Prostate gland (tissue), 2 donors: ENCODE results near the gene TSLP. TPM values are rescaled to one million over a fixed set of nuclear protein-coding genes. Genes with fewer than 3 reads are reported as not detected.

Experiments
- DNase-seq: peaks from one replicate; pipeline ENCODE4 v3.0.0-alpha.2; 2019; ENCODE audit warnings: low spot score
- H3K27ac ChIP-seq, 2 donors: fragments of 200-600 bp; sonication (generic); 2 replicates each; pipeline ENCODE4 v1.5.1; 2017 to 2019
- H3K27me3 ChIP-seq: fragments of 200-600 bp; sonication (generic); replicated peaks from 2 replicates; pipeline ENCODE4 v1.5.1; 2019; ENCODE audit not compliant: insufficient read depth
- H3K36me3 ChIP-seq, 2 donors: fragments of 200-600 bp; sonication (generic); 1 replicate in 1 of 2; 2 replicates in 1 of 2; pipeline versions ENCODE4 v1.5.1 to v1.8.1; 2017 to 2019
- H3K4me1 ChIP-seq: fragments of 200-600 bp; sonication (generic); replicated peaks from 2 replicates; pipeline ENCODE4 v1.5.1; 2019
- H3K4me3 ChIP-seq, 2 donors: fragments of 200-600 bp; sonication (generic); 2 replicates each; pipeline ENCODE4 v1.5.1; 2017 to 2019
- H3K9me3 ChIP-seq: fragments of 200-600 bp; sonication (generic); 2 replicates; pipeline ENCODE4 v1.5.1; 2017
- POLR2A ChIP-seq: fragments of 450-650 bp; IDR thresholded peaks from one replicate; pipeline ENCODE4 v1.6.1; 2016; ENCODE audit warnings: antibody characterized with exemption, mild to moderate bottlenecking
- POLR2AphosphoS5 ChIP-seq: sonication (generic); formaldehyde crosslinking; IDR thresholded peaks from one replicate; pipeline ENCODE4 v1.6.1; 2017; ENCODE audit warnings: antibody characterized with exemption
- WGBS: methylation state at CpG from one replicate; pipeline ENCODE4 v1.1.5; 2018; 5-methylcytosine and 5-hydroxymethylcytosine counted together
- intact Hi-C: fragments of 100-400 bp; cut with DNase I; formaldehyde crosslinking; loops from one replicate; pipeline ENCODE4 v1.14.2; 2022
- total RNA-seq, 2 donors: library from RNA; depleted of rRNA; stranded (reverse); fragments of >200 nt; gene quantifications; one replicate each; pipeline ENCODE4 v1.1.0, GENCODE V29; 2016
- TF ChIP-seq, protein P1 (sequence below), 4 experiments: fragments of 200-600 bp in 2 of 4; fragments of 450-650 bp in 2 of 4; sonication (generic) in 2 of 4; IDR thresholded peaks; 1 replicate in 3 of 4; 2 replicates in 1 of 4; pipeline ENCODE4 v1.5.1; 2016 to 2019; ENCODE audit warnings: antibody characterized with exemption in 4 of 4, mild to moderate bottlenecking in 2 of 4, moderate library complexity in 2 of 4

TSLP gene
- total RNA-seq, 2 donors from 2014 or later, result 0.97 to 1.0 TPM

DNA sequence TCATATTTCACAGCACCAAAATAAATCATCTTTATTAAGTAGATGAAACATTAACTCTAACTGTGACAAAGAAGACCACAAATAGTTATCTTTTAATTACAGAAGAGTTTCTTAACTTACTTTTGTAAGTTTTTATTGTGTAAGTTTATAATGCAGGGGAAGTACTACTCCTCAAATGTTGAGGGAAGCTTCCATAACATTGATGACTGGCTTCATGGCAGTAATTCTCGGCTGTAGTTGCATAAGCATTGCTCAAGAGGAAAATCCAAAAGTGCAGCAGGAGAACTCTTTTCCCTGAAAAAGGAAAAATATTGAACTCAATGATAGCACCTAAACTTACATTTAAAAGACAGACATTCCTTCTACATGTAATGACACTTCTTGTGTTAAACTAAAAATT is 4.6 kb downstream of the TSLP start:
- H3K4me1 ChIP-seq, result no peaks in the 10 kb centered on the region
- intact Hi-C loops, result loop anchor here (10.0 kb wide), 1 partner anchor 321 kb away; no protein-coding TSS in a partner anchor
- H3K4me3 ChIP-seq, result no peak overlapping the region
- H3K27ac ChIP-seq, result no peak overlapping the region
- no peaks in the 10 kb centered on the region for H3K27me3 ChIP-seq
- no peaks in the 10 kb centered on the region for H3K9me3 ChIP-seq
- WGBS, result 40% methylated on average over 1 of the region's 1 CpG
- TF ChIP-seq, protein P1, sequence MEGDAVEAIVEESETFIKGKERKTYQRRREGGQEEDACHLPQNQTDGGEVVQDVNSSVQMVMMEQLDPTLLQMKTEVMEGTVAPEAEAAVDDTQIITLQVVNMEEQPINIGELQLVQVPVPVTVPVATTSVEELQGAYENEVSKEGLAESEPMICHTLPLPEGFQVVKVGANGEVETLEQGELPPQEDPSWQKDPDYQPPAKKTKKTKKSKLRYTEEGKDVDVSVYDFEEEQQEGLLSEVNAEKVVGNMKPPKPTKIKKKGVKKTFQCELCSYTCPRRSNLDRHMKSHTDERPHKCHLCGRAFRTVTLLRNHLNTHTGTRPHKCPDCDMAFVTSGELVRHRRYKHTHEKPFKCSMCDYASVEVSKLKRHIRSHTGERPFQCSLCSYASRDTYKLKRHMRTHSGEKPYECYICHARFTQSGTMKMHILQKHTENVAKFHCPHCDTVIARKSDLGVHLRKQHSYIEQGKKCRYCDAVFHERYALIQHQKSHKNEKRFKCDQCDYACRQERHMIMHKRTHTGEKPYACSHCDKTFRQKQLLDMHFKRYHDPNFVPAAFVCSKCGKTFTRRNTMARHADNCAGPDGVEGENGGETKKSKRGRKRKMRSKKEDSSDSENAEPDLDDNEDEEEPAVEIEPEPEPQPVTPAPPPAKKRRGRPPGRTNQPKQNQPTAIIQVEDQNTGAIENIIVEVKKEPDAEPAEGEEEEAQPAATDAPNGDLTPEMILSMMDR (IDR thresholded peaks at IDR 0.05), result no peak
- TF ChIP-seq POLR2AphosphoS5 (no peak), POLR2A (no peak)
- DNase-seq, result no peak
- H3K36me3 ChIP-seq, result no peaks in the 10 kb centered on the region

DNA sequence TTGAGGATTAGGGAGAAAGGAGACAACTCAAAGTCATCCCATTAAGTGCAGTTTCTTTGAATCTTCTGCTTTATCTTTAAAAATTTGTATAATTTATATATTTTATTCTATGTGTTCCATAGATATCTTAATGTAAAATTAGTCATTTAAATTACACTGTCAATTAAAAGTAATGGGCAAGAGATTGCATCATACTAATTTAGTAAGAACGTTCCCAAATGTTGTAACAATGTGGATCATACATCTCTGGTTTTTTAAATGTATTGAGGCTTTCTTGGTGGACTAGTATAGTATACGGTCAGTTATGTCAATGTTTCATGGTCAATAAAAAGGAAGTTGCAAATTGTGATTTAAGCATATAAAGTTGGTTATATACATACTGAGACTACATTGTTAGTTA is 6.2 kb downstream of the TSLP start:
- Histone ChIP-seq H3K27me3 (no peaks in the 10 kb centered on the region), H3K9me3 (no peaks in the 10 kb centered on the region), H3K36me3 (no peaks in the 10 kb centered on the region), H3K27ac (no peak overlapping the region), H3K4me3 (no peak overlapping the region), H3K4me1 (no peaks in the 10 kb centered on the region)
- TF ChIP-seq, protein P1 (IDR thresholded peaks at IDR 0.05), result no peak
- no peak for TF ChIP-seq POLR2A
- TF ChIP-seq POLR2AphosphoS5, result no peak
- intact Hi-C loops, result loop anchor here (10.0 kb wide), 1 partner anchor 323 kb away; no protein-coding TSS in a partner anchor
- DNase-seq, result no peak
- WGBS, result 88% methylated on average over 2 of the region's 2 CpGs

DNA sequence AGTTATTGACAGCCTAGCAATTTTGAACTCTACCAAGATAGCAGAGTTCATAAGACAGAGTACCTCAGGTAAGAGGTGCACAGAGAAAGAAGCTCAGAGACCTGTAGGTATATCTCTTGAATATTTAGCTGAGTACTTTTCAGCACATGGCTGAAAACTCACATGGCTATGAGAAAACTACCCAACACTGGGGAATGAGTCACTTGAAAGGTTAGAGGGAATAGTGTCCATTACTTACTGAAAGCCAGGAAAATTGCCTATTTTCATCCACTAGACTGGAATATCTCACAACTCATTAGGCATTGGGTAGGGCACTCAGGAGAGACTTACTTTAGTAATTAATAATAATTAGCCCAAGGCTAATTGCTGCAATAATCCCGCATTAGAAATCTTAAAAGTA is 8.3 kb downstream of the TSLP start:
- no peaks in the 10 kb centered on the region for H3K36me3 ChIP-seq
- TF ChIP-seq, protein P1 (IDR thresholded peaks at IDR 0.05), result no peak
- TF ChIP-seq POLR2AphosphoS5, result no peak
- no peak for TF ChIP-seq POLR2A
- WGBS, result 88% methylated on average over 1 of the region's 1 CpG

DNA sequence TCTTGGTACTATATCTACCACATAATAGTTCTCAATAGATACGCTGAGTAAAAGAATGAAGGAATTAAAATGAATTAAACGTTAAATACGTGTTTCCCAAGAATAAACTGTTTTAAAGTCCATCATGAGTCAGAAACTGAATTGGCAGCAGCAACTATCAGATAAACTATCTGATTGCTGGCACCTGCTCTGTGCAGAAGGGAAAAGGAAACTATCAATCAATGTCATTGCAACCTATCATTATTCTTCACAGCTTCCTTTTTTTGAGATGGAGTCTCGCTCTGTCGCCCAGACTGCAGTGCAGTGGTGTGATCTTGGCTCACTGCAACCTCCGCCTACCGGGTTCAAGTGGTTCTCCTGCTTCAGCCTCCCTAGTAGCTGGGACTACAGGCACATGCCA is 11.8 kb downstream of the TSLP start:
- no peak for DNase-seq
- H3K9me3 ChIP-seq, result no peaks in the 10 kb centered on the region
- no peak overlapping the region for H3K4me3 ChIP-seq
- H3K4me1 ChIP-seq, result no peaks in the 10 kb centered on the region
- no peaks in the 10 kb centered on the region for H3K27me3 ChIP-seq
- no peak overlapping the region for H3K27ac ChIP-seq
- TF ChIP-seq, protein P1 (IDR thresholded peaks at IDR 0.05), result no peak
- intact Hi-C loops, result no loop called here
- H3K36me3 ChIP-seq, result no peaks in the 10 kb centered on the region
- 76% methylated on average over 7 of the region's 7 CpGs for WGBS

More for the DNA sequence above, 8.3 kb downstream of the TSLP start:
- DNase-seq, result no peak
- H3K4me1 ChIP-seq, result no peaks in the 10 kb centered on the region
- no peak overlapping the region for H3K4me3 ChIP-seq
- H3K27me3 ChIP-seq, result no peaks in the 10 kb centered on the region
- H3K27ac ChIP-seq, result no peak overlapping the region
- no peaks in the 10 kb centered on the region for H3K9me3 ChIP-seq
- intact Hi-C loops, result loop anchor here (10.0 kb wide), 1 partner anchor 325 kb away; no protein-coding TSS in a partner anchor

DNA sequence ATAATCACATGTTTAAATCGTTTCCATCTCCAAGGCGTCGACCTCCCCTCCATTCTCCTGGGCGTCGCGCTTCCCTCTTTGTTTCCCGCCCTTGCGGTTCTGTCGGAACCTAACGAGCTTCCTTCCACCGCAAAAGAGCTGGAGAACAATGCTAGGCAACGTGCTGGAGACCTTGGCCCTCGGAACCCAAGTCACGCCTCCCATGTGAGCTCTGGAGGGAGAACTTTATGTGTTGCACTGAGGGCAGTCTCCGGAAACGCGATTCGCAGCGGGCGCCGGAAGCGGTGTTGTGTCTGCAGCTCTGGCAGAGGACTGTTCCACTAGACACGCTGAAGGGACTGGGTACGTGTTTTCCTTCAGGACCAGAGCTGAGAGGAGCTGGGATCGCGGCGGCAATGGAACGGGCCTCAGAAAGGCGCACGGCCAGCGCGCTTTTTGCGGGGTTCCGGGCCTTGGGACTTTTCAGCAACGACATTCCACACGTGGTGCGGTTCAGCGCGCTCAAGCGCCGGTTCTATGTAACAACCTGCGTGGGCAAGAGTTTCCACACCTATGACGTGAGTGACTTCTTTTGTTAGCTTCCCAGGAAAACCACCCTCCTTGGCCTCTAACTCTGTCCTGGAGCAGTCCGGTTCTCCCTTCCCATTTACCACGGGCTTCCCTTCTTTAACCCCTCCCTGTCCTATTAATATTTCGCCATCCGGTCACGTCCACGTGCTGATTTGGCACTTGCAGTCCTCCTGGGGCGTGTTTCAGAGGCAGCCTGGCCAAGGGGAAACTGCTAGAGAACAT is 20.7 kb downstream of the TSLP start, which contains the start of gene WDR36:
WDR36 (plus strand) TSS at position 287 of the 792 bp plus-strand sequence; CDS start at position 396, 109 bp downstream.
- Histone ChIP-seq H3K27ac (peak within 1 kb of the TSS; percentile 56 to 58), H3K27me3 (no peaks in the 10 kb centered on the region), H3K36me3 (no peaks in the 10 kb centered on the region), H3K4me3 (peak within 1 kb of the TSS; percentile 66 to 71), H3K9me3 (no peaks in the 10 kb centered on the region), H3K4me1 (peaks cover 12% of the 10 kb centered on the region)
- under 1% methylated on average over 50 of the region's 50 CpGs for WGBS
- TF ChIP-seq, protein P1 (IDR thresholded peaks at IDR 0.05), result peak in 1 of 4 experiments; percentile 19
- TF ChIP-seq POLR2AphosphoS5, result peak; percentile 92
- TF ChIP-seq POLR2A, result no peak
- peak; percentile 71 for DNase-seq
- intact Hi-C loops, result no loop called here
